HepG2 (cell line): ENCODE results near the gene UPK1A. TPM values are rescaled to one million over a fixed set of nuclear protein-coding genes. Genes with fewer than 3 reads are reported as not detected.

Source experiments
- ATAC-seq: fragments of 200-7000 bp; cut with Tn5 transposase; 3 replicates; pipeline ENCODE4 v1.9.1; 2020; ENCODE audit warnings: mild to moderate bottlenecking, moderate library complexity
- BruUV-seq: library from RNA; stranded (reverse); fragments of 400-500 nt; replicated peaks from 2 replicates; lab custom pipeline; 2021; lab: Mats Ljungman, UMichigan
- CTCF ChIA-PET: fragments of 300-600 bp; formaldehyde crosslinking; extraction: SDS; loops from one replicate; lab custom pipeline; 2021; ENCODE audit warnings: low total read pairs, inconsistent platforms, low intra/inter-chr PET ratio; lab: Yijun Ruan, JAX
- POLR2A ChIA-PET: fragments of 350-600 bp; sonication (Branson Sonifier 250); formaldehyde crosslinking; loops from one replicate; lab custom pipeline; 2020; ENCODE audit warnings: antibody characterized with exemption, inconsistent platforms; lab: Yijun Ruan, JAX
- DNase-seq: peaks from one replicate; pipeline ENCODE4 v3.0.0-alpha.2; 2015; ENCODE audit warnings: low spot score
- FAIRE-seq: peaks from 3 replicates; lab custom pipeline; 2011; peaks lifted over from hg19 to GRCh38; lab: Jason Lieb, UNC
- H2AFZ ChIP-seq: one replicate; pipeline ENCODE4 v1.6.1; 2011; ENCODE audit warnings: low read length, inconsistent platforms
- H3K27ac ChIP-seq: fragments of 300-600 bp; 3 replicates; pipeline ENCODE4 v1.8.0; 2011; ENCODE audit warnings: mixed run types, mild to moderate bottlenecking, mixed read lengths, low read length, inconsistent platforms; ENCODE audit not compliant: insufficient read depth; ENCODE audit errors: extremely low read length
- H3K27me3 ChIP-seq, 2 experiments: fragments of 200-600 bp in 1 of 2; 2 replicates in 1 of 2; 3 replicates in 1 of 2; pipeline versions ENCODE4 v1.6.0 to v1.8.0; 2011; ENCODE audit warnings: low read length in 2 of 2, mild to moderate bottlenecking in 2 of 2, moderate library complexity in 2 of 2, inconsistent platforms in 1 of 2; ENCODE audit not compliant: insufficient read depth in 2 of 2, control insufficient read depth in 1 of 2
- H3K36me3 ChIP-seq, 2 experiments: fragments of 200-600 bp in 1 of 2; replicated peaks in 1 of 2; 2 replicates in 1 of 2; 3 replicates in 1 of 2; pipeline versions ENCODE4 v1.5.1 to v1.8.0; 2011; ENCODE audit warnings: low read length in 2 of 2, inconsistent platforms in 1 of 2; ENCODE audit not compliant: insufficient read depth in 2 of 2, control insufficient read depth in 1 of 2
- H3K4me1 ChIP-seq: 2 replicates; pipeline ENCODE4 v1.5.1; 2012; ENCODE audit warnings: low read length, inconsistent platforms; ENCODE audit not compliant: insufficient read depth
- H3K4me2 ChIP-seq: 2 replicates; pipeline ENCODE4 v1.6.0; 2011; ENCODE audit warnings: low read depth, low read length, inconsistent platforms
- H3K4me3 ChIP-seq, 3 experiments: fragments of 200-600 bp in 1 of 3; sonication (generic), shearing (Covaris generic) in 1 of 3; replicated peaks in 1 of 3; 2 replicates each; pipeline ENCODE4 v1.5.1; 2011 to 2016; ENCODE audit warnings: low read length in 3 of 3, inconsistent platforms in 2 of 3, low read depth in 2 of 3, mild to moderate bottlenecking in 2 of 3, control low read depth in 1 of 3, mixed read lengths in 1 of 3; ENCODE audit not compliant: insufficient read depth in 1 of 3
- H3K79me2 ChIP-seq: one replicate; pipeline ENCODE4 v1.6.1; 2011; ENCODE audit warnings: low read length, inconsistent platforms; ENCODE audit not compliant: insufficient read depth
- H3K9ac ChIP-seq: 2 replicates; pipeline ENCODE4 v1.6.0; 2011; ENCODE audit warnings: mild to moderate bottlenecking, low read depth, low read length, inconsistent platforms; ENCODE audit not compliant: insufficient read depth
- H3K9me3 ChIP-seq: 2 replicates; pipeline ENCODE4 v1.5.1; 2012; ENCODE audit warnings: mild to moderate bottlenecking, low read length
- H4K20me1 ChIP-seq: 2 replicates; pipeline ENCODE4 v1.6.0; 2011; ENCODE audit warnings: inconsistent platforms, mild to moderate bottlenecking, low read length, moderate library complexity; ENCODE audit not compliant: insufficient read depth
- AGO2 ChIP-seq: fragments of 200-400 bp; formaldehyde crosslinking; optimal IDR thresholded peaks from 2 replicates; pipeline ENCODE3; 2017; ENCODE audit warnings: mild to moderate bottlenecking, low read depth, low read length, moderate library complexity
- POLR2AphosphoS5 ChIP-seq: IDR thresholded peaks from 2 replicates; pipeline ENCODE4 v1.6.1; 2012; ENCODE audit warnings: low read depth, low read length
- RBFOX2 ChIP-seq: fragments of 200-400 bp; formaldehyde crosslinking; IDR thresholded peaks from 2 replicates; pipeline ENCODE4 v1.6.1; 2017; ENCODE audit warnings: low read depth, mild to moderate bottlenecking, low read length
- RXRB ChIP-seq: IDR thresholded peaks from 2 replicates; pipeline ENCODE4 v1.6.1; 2016; ENCODE audit warnings: borderline replicate concordance, missing genetic modification reagents, missing compliant biosample characterization
- WGBS: methylation state at CpG from one replicate; pipeline ENCODE4 v1.1.6; 2017; ENCODE audit warnings: low lambda C conversion rate; 5-methylcytosine and 5-hydroxymethylcytosine counted together
- in situ Hi-C: cut with HindIII; loops from 2 replicates; pipeline ENCODE4 v1.10.0; 2017; ENCODE audit warnings: low pct_unique_long_range_greater_than_20kb; ENCODE audit not compliant: extremely low pct_ligation_motif_present
- intact Hi-C: fragments of 100-400 bp; cut with micrococcal nuclease; formaldehyde crosslinking; loops from one replicate; pipeline ENCODE4 v1.10.0; 2022; ENCODE audit not compliant: unreplicated experiment
- polyA plus RNA-seq, 8 experiments: library from polyadenylated mRNA; depleted of rRNA in 3 of 8; stranded (reverse) in 7 of 8; unstranded in 1 of 8; fragments of >200 nt; fragmentation: Illumina TruSeq in 4 of 8; extraction: Trizol in 4 of 8; gene quantifications; 2 replicates each; pipeline versions ENCODE4 v1.2.1 to v1.2.3, GENCODE V29; 2011 to 2016; ENCODE audit warnings: low read depth in 4 of 8, missing spikeins in 1 of 8, mixed read lengths in 1 of 8; ENCODE audit not compliant: insufficient read depth in 1 of 8
- total RNA-seq, 5 experiments: library from RNA; depleted of rRNA; stranded (reverse); fragments of >200 nt; fragmentation: Illumina TruSeq; extraction: Trizol; gene quantifications; 2 replicates each; pipeline ENCODE4 v1.2.3, GENCODE V29; 2016; ENCODE audit warnings: low read depth in 1 of 5
- TF ChIP-seq, protein P1 (sequence below): IDR thresholded peaks from 2 replicates; pipeline ENCODE4 v1.4.0; 2020; ENCODE audit warnings: mild to moderate bottlenecking, missing genetic modification reagents

UPK1A gene
- total and polyA plus RNA-seq, 2 of the 13 experiments (the other 11 are each of a cell fraction or from before 2014, with no cell fraction given): 2.9 TPM; not detected in 1

DNA sequence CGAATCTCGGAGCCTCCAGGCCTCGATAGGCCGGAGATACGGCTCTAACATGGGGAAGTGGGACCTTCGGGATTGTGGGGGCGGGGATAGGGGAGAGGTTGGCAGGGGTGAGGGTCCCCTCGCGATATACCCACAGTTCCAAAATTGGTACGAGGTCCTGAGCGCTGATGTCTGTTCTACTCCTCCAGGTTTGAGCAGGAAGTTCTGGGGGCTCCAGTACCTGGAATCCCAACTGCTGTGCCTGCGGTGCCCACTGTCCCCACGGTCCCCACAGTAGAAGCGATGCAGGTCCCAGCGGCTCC is 37.0 kb upstream of the UPK1A start (continued):
- TF ChIP-seq, protein P1, sequence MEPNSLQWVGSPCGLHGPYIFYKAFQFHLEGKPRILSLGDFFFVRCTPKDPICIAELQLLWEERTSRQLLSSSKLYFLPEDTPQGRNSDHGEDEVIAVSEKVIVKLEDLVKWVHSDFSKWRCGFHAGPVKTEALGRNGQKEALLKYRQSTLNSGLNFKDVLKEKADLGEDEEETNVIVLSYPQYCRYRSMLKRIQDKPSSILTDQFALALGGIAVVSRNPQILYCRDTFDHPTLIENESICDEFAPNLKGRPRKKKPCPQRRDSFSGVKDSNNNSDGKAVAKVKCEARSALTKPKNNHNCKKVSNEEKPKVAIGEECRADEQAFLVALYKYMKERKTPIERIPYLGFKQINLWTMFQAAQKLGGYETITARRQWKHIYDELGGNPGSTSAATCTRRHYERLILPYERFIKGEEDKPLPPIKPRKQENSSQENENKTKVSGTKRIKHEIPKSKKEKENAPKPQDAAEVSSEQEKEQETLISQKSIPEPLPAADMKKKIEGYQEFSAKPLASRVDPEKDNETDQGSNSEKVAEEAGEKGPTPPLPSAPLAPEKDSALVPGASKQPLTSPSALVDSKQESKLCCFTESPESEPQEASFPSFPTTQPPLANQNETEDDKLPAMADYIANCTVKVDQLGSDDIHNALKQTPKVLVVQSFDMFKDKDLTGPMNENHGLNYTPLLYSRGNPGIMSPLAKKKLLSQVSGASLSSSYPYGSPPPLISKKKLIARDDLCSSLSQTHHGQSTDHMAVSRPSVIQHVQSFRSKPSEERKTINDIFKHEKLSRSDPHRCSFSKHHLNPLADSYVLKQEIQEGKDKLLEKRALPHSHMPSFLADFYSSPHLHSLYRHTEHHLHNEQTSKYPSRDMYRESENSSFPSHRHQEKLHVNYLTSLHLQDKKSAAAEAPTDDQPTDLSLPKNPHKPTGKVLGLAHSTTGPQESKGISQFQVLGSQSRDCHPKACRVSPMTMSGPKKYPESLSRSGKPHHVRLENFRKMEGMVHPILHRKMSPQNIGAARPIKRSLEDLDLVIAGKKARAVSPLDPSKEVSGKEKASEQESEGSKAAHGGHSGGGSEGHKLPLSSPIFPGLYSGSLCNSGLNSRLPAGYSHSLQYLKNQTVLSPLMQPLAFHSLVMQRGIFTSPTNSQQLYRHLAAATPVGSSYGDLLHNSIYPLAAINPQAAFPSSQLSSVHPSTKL (CRISPR knock-in tag): no peak
- no peak for TF ChIP-seq POLR2AphosphoS5

DNA sequence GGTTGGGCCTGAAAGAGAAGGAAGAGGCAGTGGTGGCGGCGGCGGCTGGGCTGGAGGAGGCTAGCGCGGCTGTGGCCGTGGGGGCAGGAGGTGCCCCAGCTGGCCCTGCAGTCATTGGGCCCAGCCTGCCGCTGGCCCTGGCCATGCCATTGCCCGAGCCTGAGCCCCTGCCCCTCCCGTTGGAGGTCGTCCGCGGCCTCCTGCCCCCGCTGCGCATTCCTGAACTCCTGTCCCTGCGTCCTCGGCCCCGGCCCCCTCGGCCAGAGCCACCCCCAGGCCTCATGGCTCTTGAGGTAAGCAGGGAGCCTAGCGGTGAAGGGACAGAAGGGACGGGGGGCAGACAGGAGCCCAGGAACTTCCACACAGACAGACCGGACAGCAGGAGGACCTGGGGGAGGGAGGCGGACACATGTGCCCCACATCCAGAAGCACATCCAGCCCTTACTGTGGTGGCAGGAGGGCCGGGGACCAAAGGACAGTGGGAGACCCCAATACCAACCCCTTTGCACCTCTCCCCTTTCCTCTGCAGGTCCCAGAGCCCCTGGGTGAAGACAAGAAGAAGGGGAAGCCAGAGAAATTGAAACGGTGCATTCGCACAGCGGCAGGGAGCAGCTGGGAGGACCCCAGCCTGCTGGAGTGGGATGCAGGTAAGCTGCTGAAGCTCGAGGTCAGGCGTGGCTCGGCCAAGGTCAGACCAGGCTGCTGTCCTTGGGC is 32.4 kb upstream of the UPK1A start:
- intact Hi-C loops: no loop called here
- Histone ChIP-seq H4K20me1 (no peaks in the 10 kb centered on the region), H3K4me2 (no peak overlapping the region), H3K4me3 (no peak overlapping the region), H2AFZ (no peak overlapping the region), H3K27me3 (no peaks in the 10 kb centered on the region; a peak in 1 of 5 replicates), H3K27ac (no peak overlapping the region), H3K9me3 (no peaks in the 10 kb centered on the region), H3K79me2 (peaks cover 10% of the 10 kb centered on the region)
- CTCF ChIA-PET: no interaction called here
- no peak for DNase-seq
- BruUV-seq: no TSS peak
- 94% methylated on average over 18 of the region's 29 CpGs for whole genome bisulfite sequencing
- TF ChIP-seq AGO2: peak; percentile 58
- no peak for TF ChIP-seq RXRB (CRISPR knock-in tag)
- TF ChIP-seq RBFOX2: peak; percentile 38; the same call in 1 of the 2 replicates
- TF ChIP-seq, all 625 proteins: peak for 2
- no peak for ATAC-seq
- POLR2A ChIA-PET: no interaction called here
- in situ Hi-C loops: no loop called here
- H3K36me3 ChIP-seq: peaks cover 25 to 61% of the 10 kb centered on the region in 2 experiments
- H3K4me1 ChIP-seq: peaks cover 11% of the 10 kb centered on the region
- H3K9ac ChIP-seq: no peak overlapping the region
- no peak for FAIRE-seq
